ENCODE measurements around the gene PRDM1. TPM values are rescaled to one million over a fixed set of nuclear protein-coding genes. Genes with fewer than 3 reads are reported as not detected.
A peak's percentile ranks its signal among the peaks of the same experiment; 100 is the strongest.

Gene PRDM1
- total RNA-seq, 1 experiment from 2014 or later = 0.84 TPM

GRCh38 chr6:106152952-106153351, 66.8 kb downstream of the PRDM1 start:
- Histone ChIP-seq H3K27ac (no peak overlapping the region), H3K9me3 (replicated peaks) (no peaks in the 10 kb centered on the region), H3K4me1 (replicated peaks) (no peaks in the 10 kb centered on the region), H3K27me3 (replicated peaks) (no peaks in the 10 kb centered on the region), H3K36me3 (no peaks in the 10 kb centered on the region), H3K4me3 (no peak overlapping the region)
- no peak for DNase-seq (ENCODE audit: low read depth in 1 of 2, low spot score in 2 of 2)

- Histone ChIP-seq H3K36me3 (no peaks in the 10 kb centered on the region), H3K9me3 (replicated peaks) (no peaks in the 10 kb centered on the region), H3K4me3 (no peak overlapping the region), H3K27ac (no peak overlapping the region), H3K4me1 (replicated peaks) (peaks cover 8% of the 10 kb centered on the region), H3K27me3 (replicated peaks) (no peaks in the 10 kb centered on the region)
- DNase-seq (ENCODE audit: low read depth in 1 of 2, low spot score in 2 of 2) = no peak
Observed at GRCh38 chr6:106154326-106154725, 68.2 kb downstream of the PRDM1 start.

GRCh38 chr6:106155219-106155830, 69.2 kb downstream of the PRDM1 start:
- no peak for DNase-seq (ENCODE audit: low read depth in 1 of 2, low spot score in 2 of 2)
- H3K27ac ChIP-seq = no peak overlapping the region
- H3K9me3 ChIP-seq (replicated peaks) = no peaks in the 10 kb centered on the region
- peaks cover 16% of the 10 kb centered on the region for H3K4me1 ChIP-seq (replicated peaks)
- H3K36me3 ChIP-seq = no peaks in the 10 kb centered on the region
- H3K27me3 ChIP-seq (replicated peaks) = no peaks in the 10 kb centered on the region
- no peak overlapping the region for H3K4me3 ChIP-seq

- Histone ChIP-seq H3K27me3 (replicated peaks) (no peaks in the 10 kb centered on the region), H3K27ac (no peak overlapping the region), H3K9me3 (replicated peaks) (no peaks in the 10 kb centered on the region), H3K4me1 (replicated peaks) (peaks cover 16% of the 10 kb centered on the region), H3K36me3 (no peaks in the 10 kb centered on the region), H3K4me3 (no peak overlapping the region)
- no peak for DNase-seq (ENCODE audit: low read depth in 1 of 2, low spot score in 2 of 2)
Observed at GRCh38 chr6:106156413-106156812, 70.3 kb downstream of the PRDM1 start.

- Histone ChIP-seq H3K9me3 (replicated peaks) (no peaks in the 10 kb centered on the region), H3K27me3 (replicated peaks) (no peaks in the 10 kb centered on the region), H3K27ac (no peak overlapping the region), H3K4me1 (replicated peaks) (peaks cover 16% of the 10 kb centered on the region), H3K4me3 (no peak overlapping the region), H3K36me3 (no peaks in the 10 kb centered on the region)
- no peak for DNase-seq (ENCODE audit: low read depth in 1 of 2, low spot score in 2 of 2)
Observed at GRCh38 chr6:106156863-106157262, 70.7 kb downstream of the PRDM1 start.

GRCh38 chr6:106158816-106159215, 72.7 kb downstream of the PRDM1 start:
- H3K36me3 ChIP-seq = no peaks in the 10 kb centered on the region
- peaks cover 16% of the 10 kb centered on the region for H3K4me1 ChIP-seq (replicated peaks)
- no peak for DNase-seq (ENCODE audit: low read depth in 1 of 2, low spot score in 2 of 2)
- no peaks in the 10 kb centered on the region for H3K27me3 ChIP-seq (replicated peaks)
- no peak overlapping the region for H3K4me3 ChIP-seq
- H3K27ac ChIP-seq = peak overlapping the region; percentile 42; the same call in 1 of the 2 replicates
- no peaks in the 10 kb centered on the region for H3K9me3 ChIP-seq (replicated peaks)

Other genes with a start within 250 kb of the PRDM1 start
- gene ATG5, start 239.4 kb downstream of the PRDM1 start, total RNA-seq (2014; rRNA removed; shearing (Covaris generic)) = 57.9 and 68.7 TPM in 2 replicates

Data from SJSA1 (cell line).